GM19395 (cell line): ENCODE measurements around the gene NPRL2.

ENCODE experiments used
- ATAC-seq: cut with Tn5 transposase; IDR thresholded peaks from one replicate; pipeline ENCODE4 v1.9.1; 2021; ENCODE audit warnings: mild to moderate bottlenecking, moderate library complexity; ENCODE audit not compliant: unreplicated experiment

NPRL2 gene

GRCh38 chr3:50327943-50328691, 22.5 kb downstream of the NPRL2 start, which contains the start of gene TUSC2:
Gene TUSC2, minus strand, starts transcription at chr3:50328223. Its CDS starts 124 bp downstream, at chr3:50328099.
- ATAC-seq = peak; percentile 80

DNA sequence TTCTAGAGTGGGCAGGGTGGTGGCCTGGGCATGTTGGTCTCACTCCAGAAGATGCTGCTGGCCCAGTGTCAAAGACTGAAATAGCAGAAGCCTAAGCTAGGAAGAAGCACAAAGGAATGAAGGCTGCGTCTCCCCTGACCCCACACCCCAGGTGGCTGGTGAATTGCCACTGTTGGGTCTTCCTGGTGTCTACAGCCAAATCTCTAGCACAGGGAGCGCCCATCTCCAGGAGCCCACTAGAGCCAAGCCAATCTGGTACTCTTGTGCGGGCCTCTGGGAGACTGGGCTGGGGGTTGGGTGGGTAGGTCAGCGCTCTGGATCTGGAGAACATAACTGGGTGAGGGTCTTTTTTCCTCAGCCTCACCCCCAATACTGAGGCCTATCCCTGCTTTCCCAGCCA, 23.4 kb downstream of the NPRL2 start:
- ATAC-seq = no peak

- ATAC-seq = no peak
Observed at GRCh38 chr3:50326182-50326541, 24.4 kb downstream of the NPRL2 start.

DNA sequence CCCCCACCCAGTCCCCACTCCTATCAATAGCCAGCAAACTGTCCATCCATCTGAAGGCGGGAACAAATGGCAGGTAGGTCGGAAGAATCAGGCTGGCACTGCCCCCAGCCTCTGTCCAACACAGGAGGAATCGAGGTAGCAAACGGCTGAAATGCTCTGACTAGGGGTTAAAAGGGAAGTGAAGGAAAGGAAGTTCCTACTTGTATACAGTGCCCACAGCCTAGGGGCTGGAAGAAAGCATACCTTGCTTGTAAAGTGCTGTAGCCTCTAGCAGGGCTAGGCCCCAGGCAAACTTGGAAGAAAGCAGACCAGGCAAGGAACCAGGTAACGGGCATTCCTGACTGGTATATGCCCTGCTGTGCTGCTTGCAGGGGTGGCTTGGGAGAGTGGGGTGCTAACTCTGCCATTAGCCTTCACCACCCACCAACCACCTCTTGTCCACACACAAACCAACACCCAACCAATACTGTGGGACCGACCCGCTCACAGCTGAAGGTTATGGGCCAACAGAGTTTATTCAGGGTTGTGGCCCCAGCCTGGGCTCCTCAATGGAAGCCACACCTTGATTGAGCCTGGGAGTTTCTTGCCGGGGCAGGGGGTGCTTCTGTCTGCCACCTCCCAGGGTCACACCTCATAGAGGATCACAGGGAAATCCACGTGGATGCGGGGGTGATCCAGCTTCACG, 24.9 kb downstream of the NPRL2 start:
- no peak for ATAC-seq

- no peak for ATAC-seq
Observed at GRCh38 chr3:50325113-50325480, 25.5 kb downstream of the NPRL2 start.

DNA sequence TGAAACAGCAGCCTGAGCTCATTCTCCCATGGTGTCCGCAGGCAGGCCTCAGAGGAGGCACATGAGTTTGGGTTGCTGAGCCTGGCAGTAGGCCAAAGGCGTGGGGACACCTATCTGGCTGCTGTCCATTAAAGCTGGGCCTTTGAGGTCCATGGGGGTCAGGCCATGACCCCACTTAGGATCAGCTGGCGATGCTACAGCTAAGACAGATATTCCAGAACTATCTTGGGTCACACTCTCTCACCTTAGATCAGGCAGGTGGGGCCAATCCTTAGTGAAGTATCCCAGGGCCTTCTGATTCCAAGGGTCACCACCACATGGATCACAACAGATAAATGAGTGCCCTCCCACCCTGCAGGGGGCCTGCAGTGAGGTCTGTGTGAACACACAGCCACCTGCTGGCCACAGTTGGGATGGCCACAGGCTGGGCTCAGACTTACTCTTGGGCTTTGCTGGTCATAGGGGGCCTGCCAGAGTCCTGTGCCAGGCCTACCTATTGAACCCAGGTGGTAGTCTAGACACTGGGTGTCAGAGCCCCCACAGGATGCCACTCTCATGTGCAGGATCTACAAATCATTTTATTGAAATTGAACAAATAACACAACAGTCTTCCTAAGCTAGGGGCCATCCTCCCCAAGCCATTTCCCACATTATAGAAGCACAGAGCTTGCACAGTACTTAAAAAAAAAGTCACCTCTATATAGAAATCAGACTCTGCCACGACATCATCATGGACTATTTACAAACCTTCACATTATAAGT, 26.0 kb downstream of the NPRL2 start:
- ATAC-seq = no peak

DNA sequence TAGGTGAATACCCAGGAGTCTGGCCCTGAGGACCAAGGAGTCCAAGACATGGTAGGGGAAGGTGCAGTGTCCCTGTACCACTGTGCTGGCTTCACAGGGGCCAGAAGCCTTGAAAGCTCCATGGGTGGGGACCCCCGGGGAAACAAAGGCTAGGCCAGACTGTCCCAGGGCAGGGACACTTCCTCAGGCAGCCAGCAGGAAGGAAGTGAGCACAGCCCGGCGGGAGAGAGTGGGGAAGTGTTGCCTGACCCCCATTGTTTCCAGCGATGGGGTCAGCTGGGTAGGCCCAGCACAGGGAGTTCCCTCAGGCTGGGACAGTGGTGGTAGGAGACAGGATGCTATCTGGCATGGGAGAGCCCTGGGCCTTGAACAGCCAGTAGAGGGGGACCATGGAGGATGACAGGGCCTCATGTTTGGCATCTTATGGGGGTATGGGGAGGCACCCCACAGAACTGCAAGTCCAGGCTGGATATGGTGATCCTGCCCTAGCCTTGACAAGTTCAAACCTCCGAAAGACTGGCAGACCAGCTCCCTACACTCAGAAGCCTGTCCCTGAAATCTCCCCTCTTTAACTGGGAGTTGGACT, 26.9 kb downstream of the NPRL2 start:
- no peak for ATAC-seq

DNA sequence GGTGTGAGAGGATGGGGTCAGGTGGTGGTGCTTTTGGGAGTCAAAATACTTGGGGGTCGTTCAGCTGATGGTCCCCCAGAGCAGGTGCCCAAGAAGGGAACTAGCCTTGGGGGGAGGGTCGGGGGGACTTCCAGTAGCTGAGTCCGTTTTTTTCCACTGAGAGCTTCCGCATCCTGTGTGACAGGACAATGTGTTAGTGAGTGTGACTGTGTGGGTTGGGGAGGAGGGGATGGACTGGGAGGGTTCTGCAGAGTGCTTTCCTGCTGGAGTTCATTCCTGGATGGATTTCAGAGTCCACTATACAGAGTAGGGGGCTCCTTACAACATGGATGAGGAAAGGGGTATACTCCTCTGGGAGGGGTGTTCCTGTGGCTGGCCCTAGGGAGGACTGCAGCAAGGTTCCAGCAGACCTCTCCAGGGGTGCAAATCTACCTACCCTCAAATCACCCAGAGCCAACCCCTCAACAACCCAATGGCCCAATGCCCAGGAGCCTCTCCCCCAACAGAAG, 27.4 kb downstream of the NPRL2 start:
- ATAC-seq = no peak

GRCh38 chr3:50322386-50323091, 28.0 kb downstream of the NPRL2 start, which contains the start of gene HYAL2:
Gene HYAL2, minus strand, starts transcription at chr3:50322745. Its CDS starts 2,256 bp downstream, at chr3:50320489.
- no peak for ATAC-seq

DNA sequence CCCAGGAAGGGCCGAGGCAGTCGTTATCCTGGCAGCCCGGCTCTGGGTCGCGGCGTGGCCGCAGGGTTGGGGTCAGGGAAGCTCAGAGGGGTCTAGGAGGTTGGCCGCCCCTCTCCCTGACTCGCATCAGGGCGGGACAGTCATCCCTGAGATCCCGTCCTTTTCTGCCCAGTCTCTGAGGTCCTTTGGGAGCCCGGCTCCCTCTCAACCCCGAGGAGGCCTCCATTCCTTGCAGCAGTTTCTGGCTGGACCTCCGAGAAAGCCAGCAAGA, 28.5 kb downstream of the NPRL2 start:
- no peak for ATAC-seq

GRCh38 chr3:50321336-50322114, 29.1 kb downstream of the NPRL2 start:
- ATAC-seq = peak; percentile 82

DNA sequence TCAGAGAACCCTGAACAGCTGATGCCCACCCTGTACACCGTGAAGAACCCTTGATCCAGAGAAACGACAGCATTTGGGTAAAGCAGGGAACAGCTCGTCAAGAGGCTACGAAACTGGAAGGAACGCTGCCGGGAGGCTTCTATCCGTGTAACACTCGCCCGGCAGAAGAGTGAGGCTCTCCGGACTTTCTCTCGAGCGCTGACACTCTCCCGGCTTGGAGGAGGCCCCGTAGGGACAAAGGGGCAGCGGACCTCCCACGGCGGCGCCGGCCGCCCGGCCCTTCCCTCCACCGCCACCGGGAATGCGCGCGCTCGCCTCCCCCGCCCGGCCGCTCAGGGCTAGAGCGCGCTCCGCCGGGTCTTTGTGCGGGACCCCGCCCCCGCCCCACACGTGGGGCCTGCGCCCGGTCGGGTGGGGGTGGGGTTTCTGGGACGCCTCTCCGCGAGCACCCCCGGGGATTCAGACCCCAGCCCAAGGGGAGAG, 29.7 kb downstream of the NPRL2 start:
- ATAC-seq = peak; percentile 55

- ATAC-seq = no peak
Observed at GRCh38 chr3:50319894-50320625, 30.5 kb downstream of the NPRL2 start.

- ATAC-seq = no peak
Observed at GRCh38 chr3:50319181-50319893, 31.2 kb downstream of the NPRL2 start.

DNA sequence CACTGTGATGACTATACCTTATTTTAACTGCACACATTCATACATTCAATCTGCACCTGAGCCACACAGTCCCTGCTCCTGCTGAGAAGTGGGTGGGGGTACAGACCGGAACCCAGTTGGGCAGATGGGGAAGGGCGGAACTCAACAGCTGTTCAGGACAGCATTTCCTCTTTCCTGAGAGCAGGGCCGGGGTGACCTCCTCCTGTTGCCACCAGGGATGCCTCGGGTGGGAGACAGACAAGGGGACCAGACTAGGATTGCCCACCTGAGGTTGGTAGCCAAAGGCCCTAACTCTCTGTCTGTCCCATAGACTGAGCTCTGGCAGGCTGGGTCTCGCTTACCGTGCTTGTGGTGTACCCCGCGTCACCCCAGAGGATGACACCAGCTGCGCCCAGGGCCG, 32.0 kb downstream of the NPRL2 start:
- no peak for ATAC-seq

- no peak for ATAC-seq
Observed at GRCh38 chr3:50318163-50318562, 32.4 kb downstream of the NPRL2 start.

DNA sequence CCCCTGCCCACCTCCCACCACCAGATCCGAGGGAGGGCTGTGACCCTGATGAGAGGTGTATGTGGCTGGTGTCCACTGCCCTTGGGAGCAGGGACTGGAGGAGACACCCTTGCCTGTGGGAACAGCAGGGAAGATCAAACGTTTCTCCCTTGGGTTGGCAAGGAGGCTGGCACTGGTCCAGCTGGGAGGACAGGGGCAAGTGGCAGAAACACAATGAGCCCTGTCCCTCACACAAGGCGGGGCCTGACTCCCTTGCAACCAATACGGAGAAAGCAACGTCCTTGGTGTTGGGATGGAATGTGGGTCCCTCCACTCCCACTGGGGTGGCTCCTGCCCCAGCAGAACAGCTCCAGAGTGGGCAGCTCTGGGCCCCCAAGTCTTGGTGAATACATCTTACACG, 33.3 kb downstream of the NPRL2 start:
- no peak for ATAC-seq

- ATAC-seq = no peak
Observed at GRCh38 chr3:50316657-50317242, 33.8 kb downstream of the NPRL2 start.
